Neural progenitor cell (in vitro differentiated cells): ENCODE results near the gene MEGF6.

ENCODE experiments used
- EZH2phosphoT487 ChIP-seq: fragments of 200-600 bp; sonication (generic); IDR thresholded peaks from 2 replicates; pipeline ENCODE4 v1.6.1; 2017; ENCODE audit warnings: antibody characterized with exemption
- TF ChIP-seq, protein P1 (sequence below): fragments of 200-600 bp; sonication (generic); IDR thresholded peaks from 2 replicates; pipeline ENCODE4 v1.5.1; 2017; ENCODE audit warnings: antibody characterized with exemption, mild to moderate bottlenecking

DNA sequence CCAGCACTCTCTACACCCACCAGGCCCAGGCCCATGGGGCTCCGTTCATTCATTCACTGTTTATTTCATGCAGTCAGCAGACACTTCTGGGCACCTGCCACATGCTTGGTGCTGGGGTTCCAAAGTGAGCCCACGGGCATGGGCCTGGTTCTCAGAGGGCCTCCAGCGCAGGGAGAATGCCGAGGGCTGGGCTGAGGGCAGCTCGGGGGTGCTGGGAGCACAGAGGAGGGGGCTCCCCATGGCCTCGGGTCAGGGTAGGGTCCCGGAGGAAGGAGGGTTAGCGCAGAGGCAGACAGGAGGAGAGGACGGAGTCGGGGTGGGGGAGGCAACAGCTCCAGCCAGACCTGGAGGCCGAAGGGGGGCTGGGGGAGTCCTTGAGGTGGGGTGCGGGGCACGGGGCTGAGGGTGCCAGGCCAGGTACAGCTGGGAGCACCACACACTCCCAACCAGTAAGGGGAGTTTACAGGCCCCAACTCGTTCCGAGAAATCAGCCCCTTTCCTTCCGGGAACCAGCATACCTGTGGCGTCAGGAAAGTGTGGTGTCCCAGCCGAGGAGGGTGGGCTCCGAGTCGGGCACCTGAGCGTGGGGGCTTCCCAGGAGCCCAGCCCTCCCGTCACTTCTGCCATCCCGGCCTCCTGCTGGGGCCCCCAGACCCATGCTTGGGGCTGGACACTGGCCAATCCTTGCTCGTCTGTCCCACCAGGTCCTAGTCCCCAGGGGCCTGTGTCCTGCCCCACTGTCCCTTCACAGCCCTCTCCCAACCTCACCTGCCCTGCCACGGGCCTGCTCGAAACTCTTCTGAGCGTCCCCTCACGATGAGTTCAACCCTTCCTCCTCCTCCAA, 146.0 kb downstream of the MEGF6 start:
- TF ChIP-seq, protein P1, sequence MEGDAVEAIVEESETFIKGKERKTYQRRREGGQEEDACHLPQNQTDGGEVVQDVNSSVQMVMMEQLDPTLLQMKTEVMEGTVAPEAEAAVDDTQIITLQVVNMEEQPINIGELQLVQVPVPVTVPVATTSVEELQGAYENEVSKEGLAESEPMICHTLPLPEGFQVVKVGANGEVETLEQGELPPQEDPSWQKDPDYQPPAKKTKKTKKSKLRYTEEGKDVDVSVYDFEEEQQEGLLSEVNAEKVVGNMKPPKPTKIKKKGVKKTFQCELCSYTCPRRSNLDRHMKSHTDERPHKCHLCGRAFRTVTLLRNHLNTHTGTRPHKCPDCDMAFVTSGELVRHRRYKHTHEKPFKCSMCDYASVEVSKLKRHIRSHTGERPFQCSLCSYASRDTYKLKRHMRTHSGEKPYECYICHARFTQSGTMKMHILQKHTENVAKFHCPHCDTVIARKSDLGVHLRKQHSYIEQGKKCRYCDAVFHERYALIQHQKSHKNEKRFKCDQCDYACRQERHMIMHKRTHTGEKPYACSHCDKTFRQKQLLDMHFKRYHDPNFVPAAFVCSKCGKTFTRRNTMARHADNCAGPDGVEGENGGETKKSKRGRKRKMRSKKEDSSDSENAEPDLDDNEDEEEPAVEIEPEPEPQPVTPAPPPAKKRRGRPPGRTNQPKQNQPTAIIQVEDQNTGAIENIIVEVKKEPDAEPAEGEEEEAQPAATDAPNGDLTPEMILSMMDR = no peak
- no peak for TF ChIP-seq EZH2phosphoT487
